HT-29 (cell line): Measurements from ENCODE around the gene FEM1A. TPM values are rescaled to one million over a fixed set of nuclear protein-coding genes. Genes with fewer than 3 reads are reported as not detected.
A peak's percentile ranks its signal among the peaks of the same experiment; 100 is the strongest.
"Not testable (repeated sequence)": the region's sequence is repeated elsewhere in the genome, so short reads cannot be mapped to it uniquely, and the experiment has no call there.

Experiments
- DNase-seq: peaks from one replicate; pipeline ENCODE4 v3.0.0-alpha.2; 2015; ENCODE audit warnings: low spot score
- total RNA-seq: library from RNA; depleted of rRNA; stranded (reverse); fragments of >200 nt; shearing (Covaris generic); gene quantifications from 2 replicates; pipeline ENCODE4 v1.2.3, GENCODE V29; 2014

FEM1A gene
- total RNA-seq, 1 experiment from 2014 or later, result 17.8 TPM

GRCh38 chr19:4774136-4774535 lies 17.4 kb upstream of the FEM1A start:
- DNase-seq, result no peak

- DNase-seq, result no peak
Observed at GRCh38 chr19:4775627-4776152, 15.8 kb upstream of the FEM1A start.

GRCh38 chr19:4776436-4777211 lies 14.9 kb upstream of the FEM1A start:
- no peak for DNase-seq

GRCh38 chr19:4778124-4778523 lies 13.4 kb upstream of the FEM1A start:
- not testable (repeated sequence) for DNase-seq

GRCh38 chr19:4780860-4781259 lies 10.7 kb upstream of the FEM1A start:
- no peak for DNase-seq

GRCh38 chr19:4781801-4782200 lies 9.7 kb upstream of the FEM1A start:
- DNase-seq, result no peak

- not testable (repeated sequence) for DNase-seq
Observed at GRCh38 chr19:4786412-4787016, 5.0 kb upstream of the FEM1A start.

- not testable (repeated sequence) for DNase-seq
Observed at GRCh38 chr19:4792019-4792865, 708 bp downstream of the FEM1A start.

GRCh38 chr19:4792866-4793195 lies 1.3 kb downstream of the FEM1A start:
- not testable (repeated sequence) for DNase-seq

- DNase-seq, result not testable (repeated sequence)
Observed at GRCh38 chr19:4793278-4793677, 1.7 kb downstream of the FEM1A start.

GRCh38 chr19:4794971-4795370 lies 3.4 kb downstream of the FEM1A start:
- no peak for DNase-seq

- no peak for DNase-seq
Observed at GRCh38 chr19:4795400-4795799, 3.9 kb downstream of the FEM1A start.

GRCh38 chr19:4800591-4801081 lies 9.1 kb downstream of the FEM1A start:
- DNase-seq, result peak; percentile 89

- no peak for DNase-seq
Observed at GRCh38 chr19:4801085-4801619, 9.6 kb downstream of the FEM1A start.

GRCh38 chr19:4802711-4803110 lies 11.2 kb downstream of the FEM1A start:
- no peak for DNase-seq

GRCh38 chr19:4803736-4804695 lies 12.5 kb downstream of the FEM1A start:
- DNase-seq, result peak; percentile 59

- not testable (repeated sequence) for DNase-seq
Observed at GRCh38 chr19:4805140-4805539, 13.6 kb downstream of the FEM1A start.

- no peak for DNase-seq
Observed at GRCh38 chr19:4806384-4806783, 14.8 kb downstream of the FEM1A start.

GRCh38 chr19:4807188-4807587 lies 15.7 kb downstream of the FEM1A start:
- DNase-seq, result no peak

- DNase-seq, result peak; percentile 77
Observed at GRCh38 chr19:4811328-4812131, 20.0 kb downstream of the FEM1A start.
